Measurements from ENCODE around the gene BRCA2. TPM values are rescaled to one million over a fixed set of nuclear protein-coding genes. Genes with fewer than 3 reads are reported as not detected.

Gene BRCA2
- total and polyA plus RNA-seq, 9 donors: 0.36 to 3.3 (median 0.95) TPM

GRCh38 chr13:32446220-32446619 is 130.9 kb downstream of the BRCA2 start:
- Histone ChIP-seq H3K27ac (no peak overlapping the region), H3K36me3 (no peaks in the 10 kb centered on the region), H3K9me3 (no peaks in the 10 kb centered on the region), H3K27me3 (no peaks in the 10 kb centered on the region), H3K4me1 (ENCODE audit: insufficient read depth) (no peaks in the 10 kb centered on the region), H3K4me3 (no peak overlapping the region)
- WGBS, 3 donors: 97 to 98% (median 97%) methylated on average over 3 of the region's 3 CpGs
- intact Hi-C loops (cut with DNase I): no loop called here
- no peak for TF ChIP-seq CTCF (IDR thresholded peaks at IDR 0.05)
- no peak for TF ChIP-seq POLR2A (IDR thresholded peaks at IDR 0.05)
- no peak for TF ChIP-seq EP300 (IDR thresholded peaks at IDR 0.05)
- no peak for DNase-seq

GRCh38 chr13:32446773-32447465 is 131.6 kb downstream of the BRCA2 start:
- H3K4me1 ChIP-seq (ENCODE audit: insufficient read depth): no peaks in the 10 kb centered on the region
- TF ChIP-seq POLR2A (IDR thresholded peaks at IDR 0.05) (no peak), EP300 (IDR thresholded peaks at IDR 0.05) (no peak), CTCF (IDR thresholded peaks at IDR 0.05) (no peak)
- no peak overlapping the region for H3K27ac ChIP-seq
- no peaks in the 10 kb centered on the region for H3K9me3 ChIP-seq
- intact Hi-C loops (cut with DNase I): no loop called here
- WGBS, 3 donors: 79 to 84% (median 84%) methylated on average over 2 of the region's 2 CpGs
- no peaks in the 10 kb centered on the region for H3K36me3 ChIP-seq
- no peak overlapping the region for H3K4me3 ChIP-seq
- no peaks in the 10 kb centered on the region for H3K27me3 ChIP-seq
- no peak for DNase-seq

GRCh38 chr13:32447894-32448623 is 132.8 kb downstream of the BRCA2 start:
- DNase-seq: no peak
- Histone ChIP-seq H3K4me3 (no peak overlapping the region), H3K27ac (no peak overlapping the region), H3K27me3 (no peaks in the 10 kb centered on the region), H3K9me3 (no peaks in the 10 kb centered on the region), H3K4me1 (ENCODE audit: insufficient read depth) (no peaks in the 10 kb centered on the region), H3K36me3 (no peaks in the 10 kb centered on the region)
- TF ChIP-seq POLR2A (IDR thresholded peaks at IDR 0.05): no peak
- TF ChIP-seq EP300 (IDR thresholded peaks at IDR 0.05): no peak
- no peak for TF ChIP-seq CTCF (IDR thresholded peaks at IDR 0.05)
- intact Hi-C loops (cut with DNase I): no loop called here

GRCh38 chr13:32448972-32449371 is 133.7 kb downstream of the BRCA2 start:
- 91 to 100% (median 97%) methylated on average over 1 of the region's 1 CpG for WGBS, 3 donors
- H3K9me3 ChIP-seq: no peaks in the 10 kb centered on the region
- no peak overlapping the region for H3K4me3 ChIP-seq

More at GRCh38 chr13:32448972-32449371, 133.7 kb downstream of the BRCA2 start:
- Histone ChIP-seq H3K27ac (no peak overlapping the region), H3K36me3 (no peaks in the 10 kb centered on the region), H3K4me1 (ENCODE audit: insufficient read depth) (no peaks in the 10 kb centered on the region), H3K27me3 (no peaks in the 10 kb centered on the region)
- TF ChIP-seq POLR2A (IDR thresholded peaks at IDR 0.05): no peak
- TF ChIP-seq EP300 (IDR thresholded peaks at IDR 0.05): no peak
- no peak for TF ChIP-seq CTCF (IDR thresholded peaks at IDR 0.05)
- no peak for DNase-seq
- intact Hi-C loops (cut with DNase I): no loop called here

Small RNA genes lying within 50 kb of the gene (small RNA-seq; reads per million reads assigned to genes)
- not detected for gene RF00190

Other genes starting within 250 kb of the BRCA2 start
- gene ZAR1L, start 145 bp upstream of the BRCA2 start, total RNA-seq: not detected
- under 1 TPM in 1 of 2 donors, not detected in 1; 0.36 TPM for gene ZAR1L, start 145 bp upstream of the BRCA2 start, polyA plus RNA-seq
- 10 to 100 TPM; 22.1 to 63.4 (median 30.1) TPM for gene N4BP2L1, start 112.6 kb downstream of the BRCA2 start, total RNA-seq
- gene N4BP2L1, start 112.6 kb downstream of the BRCA2 start, polyA plus RNA-seq: 10 to 100 TPM; 30.6 to 42.5 TPM
- gene N4BP2L2, start 223.3 kb downstream of the BRCA2 start, total RNA-seq: 100 to 1,000 TPM; 144 to 220 (median 183) TPM
- gene N4BP2L2, start 223.3 kb downstream of the BRCA2 start, polyA plus RNA-seq: 100 to 1,000 TPM in 1 of 2 donors, 10 to 100 TPM in 1; 67.8 to 106 TPM

Measured in ovary (tissue), 9 donors.